ENCODE results near the gene GADL1. TPM values are rescaled to one million over a fixed set of nuclear protein-coding genes. Genes with fewer than 3 reads are reported as not detected.

GADL1 gene
- total and polyA plus RNA-seq, 2 experiments from 2014 or later: not detected

GRCh38 chr3:30676424-30677346 lies 217.8 kb downstream of the GADL1 start:
- WGBS, 2 experiments (ENCODE audit: low coverage in 1 of 2, low lambda C conversion rate in 2 of 2, missing lambda C conversion rate in 2 of 2): 81 to 87% methylated on average over 4 of the region's 4 CpGs
- peaks cover 39% of the 10 kb centered on the region; the same call in 1 of the 2 replicates for H3F3A ChIP-seq (ENCODE audit: insufficient read depth)
- peaks cover 12% of the 10 kb centered on the region for H3K4me1 ChIP-seq (ENCODE audit: insufficient read depth)
- H3K4me2 ChIP-seq (ENCODE audit: unreplicated experiment): no peak overlapping the region
- no peak overlapping the region for H3K9ac ChIP-seq
- no peaks in the 10 kb centered on the region for H4K20me1 ChIP-seq (ENCODE audit: insufficient read depth)
- no peaks in the 10 kb centered on the region for H3K27me3 ChIP-seq (replicated peaks; ENCODE audit: insufficient read depth)
- H3K27ac ChIP-seq: no peak overlapping the region
- H3K36me3 ChIP-seq (ENCODE audit: low read depth): peaks cover 78% of the 10 kb centered on the region
- no peak for DNase-seq
- H3K4me3 ChIP-seq: no peak overlapping the region
- in situ Hi-C loops (cut with MboI): loop anchor here (10.0 kb wide), 1 partner anchor 472 kb away; no protein-coding TSS in a partner anchor
- H2AFZ ChIP-seq: no peak overlapping the region
- H3K9me2 ChIP-seq (ENCODE audit: insufficient read depth): no peaks in the 10 kb centered on the region
- no peak for TF ChIP-seq EZH2phosphoT487 (IDR thresholded peaks at IDR 0.05; ENCODE audit: insufficient read depth, low read depth)
- no peak for TF ChIP-seq EZH2 (IDR thresholded peaks at IDR 0.05; ENCODE audit: insufficient read depth, poor library complexity, severe bottlenecking)
- peaks cover 82% of the 10 kb centered on the region for H3K79me2 ChIP-seq (ENCODE audit: insufficient read depth)
- H3K9me3 ChIP-seq (ENCODE audit: low read depth): no peaks in the 10 kb centered on the region
